Spleen (tissue), 11 donors: ENCODE results near the gene RPS3. TPM values are rescaled to one million over a fixed set of nuclear protein-coding genes. Genes with fewer than 3 reads are reported as not detected.
A peak's percentile ranks its signal among the peaks of the same experiment; 100 is the strongest.

Experiments used
- DNase-seq: peaks from one replicate; pipeline ENCODE4 v3.0.0-alpha.2; 2020
- H3K27ac ChIP-seq, 8 donors: fragments of 200-600 bp; sonication (generic) in 7 of 8; 1 replicate in 4 of 8; 2 replicates in 4 of 8; pipeline versions ENCODE4 v1.5.0 to v1.8.0; 2016 to 2021; ENCODE audit warnings: inconsistent platforms in 4 of 8, mild to moderate bottlenecking in 4 of 8, moderate library complexity in 1 of 8
- H3K27me3 ChIP-seq, 7 donors: fragments of 200-600 bp; sonication (generic) in 6 of 7; replicated peaks in 1 of 7; 1 replicate in 4 of 7; 2 replicates in 3 of 7; pipeline versions ENCODE4 v1.5.0 to v1.8.0; 2016 to 2021; ENCODE audit warnings: inconsistent platforms in 3 of 7, mild to moderate bottlenecking in 1 of 7
- H3K36me3 ChIP-seq, 6 donors: fragments of 200-600 bp; sonication (generic) in 5 of 6; 1 replicate in 4 of 6; 2 replicates in 2 of 6; pipeline versions ENCODE4 v1.5.0 to v1.8.0; 2016 to 2021; ENCODE audit warnings: inconsistent platforms in 2 of 6
- H3K4me1 ChIP-seq, 6 donors: fragments of 200-600 bp; sonication (generic) in 5 of 6; 1 replicate in 3 of 6; 2 replicates in 3 of 6; pipeline versions ENCODE4 v1.5.0 to v1.8.0; 2016 to 2021; ENCODE audit warnings: inconsistent platforms in 3 of 6
- H3K4me3 ChIP-seq, 8 donors: fragments of 200-600 bp; sonication (generic) in 7 of 8; 1 replicate in 4 of 8; 2 replicates in 4 of 8; pipeline versions ENCODE4 v1.5.0 to v1.8.0; 2016 to 2021; ENCODE audit warnings: inconsistent platforms in 4 of 8, mild to moderate bottlenecking in 4 of 8, moderate library complexity in 2 of 8
- H3K9me3 ChIP-seq, 8 donors: fragments of 200-600 bp; sonication (generic) in 7 of 8; 1 replicate in 4 of 8; 2 replicates in 4 of 8; pipeline versions ENCODE4 v1.5.0 to v1.8.0; 2016 to 2021; ENCODE audit warnings: inconsistent platforms in 4 of 8
- CTCF ChIP-seq, 11 experiments: fragments of 200-600 bp in 7 of 11; fragments of 450-650 bp in 4 of 11; sonication (generic) in 4 of 11; IDR thresholded peaks in 8 of 11; conservative IDR thresholded peaks in 3 of 11; 1 replicate in 7 of 11; 2 replicates in 4 of 11; pipeline versions ENCODE4 v1.4.0 to v1.8.0; 2016 to 2021; ENCODE audit warnings: antibody characterized with exemption in 11 of 11, inconsistent platforms in 4 of 11, mild to moderate bottlenecking in 1 of 11
- POLR2A ChIP-seq, 3 donors: fragments of 450-650 bp; IDR thresholded peaks; one replicate each; pipeline ENCODE4 v1.5.1; 2017; ENCODE audit warnings: antibody characterized with exemption in 3 of 3, mild to moderate bottlenecking in 1 of 3
- POLR2AphosphoS5 ChIP-seq, 3 donors: sonication (generic); formaldehyde crosslinking; IDR thresholded peaks; one replicate each; pipeline ENCODE4 v1.5.1; 2017; ENCODE audit warnings: antibody characterized with exemption in 3 of 3
- WGBS, 5 donors: extraction: QIAGEN DNeasy Blood & Tissue Kit in 3 of 5; methylation state at CpG; one replicate each; pipeline versions ENCODE4 v1.1.5 to v1.1.7; 2013 to 2018; 5-methylcytosine and 5-hydroxymethylcytosine counted together
- intact Hi-C: fragments of 100-400 bp; cut with DNase I; formaldehyde crosslinking; loops from one replicate; pipeline ENCODE4 v1.15.0; 2023; ENCODE audit warnings: low total_unique reads
- polyA plus RNA-seq, 3 donors: library from polyadenylated mRNA; stranded (reverse); fragments of 200-250 nt; gene quantifications; one replicate each; pipeline ENCODE4 v1.2.1, GENCODE V29; 2013
- small RNA-seq, 4 donors: library from RNA; depleted of rRNA; stranded (forward); fragments of <200 nt; gene quantifications; one replicate each; pipeline ENCODE3, GENCODE V24; 2016
- total RNA-seq, 7 donors: library from RNA; depleted of rRNA in 3 of 7; stranded (reverse); fragments of >200 nt in 3 of 7; fragmentation: NEBNext Ultra II Directional in 4 of 7; extraction: Animal tissue kit (Norgen Biotek cat#: 25700) in 4 of 7; gene quantifications; one replicate each; pipeline versions ENCODE4 v1.1.0 to v1.2.1, GENCODE V29; 2016 to 2021
- donor health status: healthy with polysubstance abuse.
- donor health status: DM: no; HTN: no; CAD: no; lungs with moderate emphysema.
- donor health status: DM: no; HTN: no; CAD: no.
- donor health status: Bipolar disorder and iron deficiency.
- donor health status: healthy.
- donor health status: DM: no; HTN: no; CAD: no.
- donor health status: DM: yes; HTN: yes; CAD: no.

Gene RPS3
- total and polyA plus RNA-seq, 10 donors, result 1,482 to 5,449 (median 2,352) TPM

DNA sequence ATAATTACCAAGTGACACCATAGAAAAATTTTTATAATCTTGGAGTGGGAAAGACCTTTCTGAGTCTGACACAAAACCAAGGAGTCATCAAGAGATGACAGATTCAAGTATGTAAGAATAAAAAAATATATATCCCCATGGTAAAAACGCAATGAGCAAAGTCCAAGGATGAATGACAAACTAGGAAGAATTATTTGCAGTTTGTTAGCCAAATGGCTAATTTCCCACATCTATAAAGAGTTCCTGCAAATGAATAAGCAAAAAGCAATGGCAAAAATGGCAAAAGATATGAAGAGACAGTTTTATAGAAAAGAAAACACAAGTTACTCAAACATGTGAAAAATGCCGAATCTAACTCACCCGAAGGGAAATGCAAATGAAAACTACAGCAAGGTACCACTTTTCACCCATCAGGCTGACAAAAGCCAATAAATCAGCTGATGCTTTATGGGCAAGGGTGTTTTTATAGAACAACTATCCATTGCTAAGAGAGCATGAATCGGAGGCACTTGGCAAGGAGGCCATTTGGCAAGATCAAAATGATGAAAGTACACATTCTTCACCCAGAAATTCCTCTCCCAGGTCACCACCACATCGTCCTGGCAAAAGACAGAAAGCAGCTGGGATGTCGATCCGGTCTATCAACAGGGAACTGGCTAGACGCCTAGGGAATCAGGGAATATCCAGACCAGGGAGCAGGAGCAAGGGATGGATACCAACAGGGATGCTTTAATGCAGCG, 54.8 kb downstream of the RPS3 start:
- intact Hi-C loops, result no loop called here
- H3K4me3 ChIP-seq, result no peak overlapping the region
- peaks cover 0 to 5% (median 0%) of the 10 kb centered on the region in 8 donors for H3K9me3 ChIP-seq
- TF ChIP-seq POLR2AphosphoS5 (IDR thresholded peaks at IDR 0.05) (peak in 1 of 3 donors; percentile 7), CTCF (IDR thresholded peaks at IDR 0.05 in 8 of 11, conservative IDR thresholded peaks at IDR 0.05 in 3 of 11) (no peak), POLR2A (IDR thresholded peaks at IDR 0.05) (no peak)
- WGBS, 5 donors, result 80 to 87% (median 85%) methylated on average over 9 of the region's 9 CpGs
- H3K36me3 ChIP-seq, result peaks cover 0 to 67% (median 2%) of the 10 kb centered on the region in 6 donors
- no peak overlapping the region for H3K27ac ChIP-seq
- H3K4me1 ChIP-seq, result peaks cover 0 to 15% (median 0%) of the 10 kb centered on the region in 6 donors
- no peaks in the 10 kb centered on the region for H3K27me3 ChIP-seq
- DNase-seq, result no peak

DNA sequence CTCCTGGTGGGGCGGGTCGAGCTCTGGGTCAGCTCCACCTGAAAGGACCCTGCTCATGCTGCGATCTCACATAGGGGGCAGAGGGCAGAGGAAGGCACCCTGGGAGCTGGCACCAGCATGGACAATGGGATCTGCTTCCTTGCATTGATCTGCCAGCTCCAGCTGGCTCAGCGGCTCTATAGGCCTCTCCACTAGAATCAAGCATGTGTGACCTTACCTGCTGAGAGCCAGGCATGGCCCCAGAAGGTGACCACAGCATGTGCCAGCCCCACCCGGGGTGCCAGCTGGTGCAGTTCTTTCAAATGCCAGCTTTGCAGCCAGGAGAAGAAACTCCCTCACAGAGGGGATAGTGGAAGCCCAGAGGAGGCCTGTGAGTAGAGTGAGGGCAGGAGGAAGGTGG, 55.7 kb downstream of the RPS3 start:
- peaks cover 0 to 5% (median 0%) of the 10 kb centered on the region in 8 donors for H3K9me3 ChIP-seq
- no peak overlapping the region for H3K27ac ChIP-seq
- TF ChIP-seq POLR2A (IDR thresholded peaks at IDR 0.05), result no peak
- no peak for TF ChIP-seq POLR2AphosphoS5 (IDR thresholded peaks at IDR 0.05)
- TF ChIP-seq CTCF (IDR thresholded peaks at IDR 0.05 in 8 of 11, conservative IDR thresholded peaks at IDR 0.05 in 3 of 11), result no peak
- peaks cover 0 to 15% (median 0%) of the 10 kb centered on the region in 6 donors for H3K4me1 ChIP-seq
- intact Hi-C loops, result no loop called here
- peaks cover 0 to 63% (median 2%) of the 10 kb centered on the region in 6 donors for H3K36me3 ChIP-seq
- no peak overlapping the region for H3K4me3 ChIP-seq
- no peaks in the 10 kb centered on the region for H3K27me3 ChIP-seq
- DNase-seq, result no peak
- WGBS, 5 donors, result 78 to 86% (median 85%) methylated on average over 3 to 5 of the region's 5 CpGs

Small RNAs within 50 kb of the gene (small RNA-seq; reads per million reads assigned to genes)
- 0 reads per million in 4 donors for gene SNORD15A
- 79.7 to 194 (median 117) reads per million in 4 donors for gene SNORD15B

Other genes starting within 250 kb of the RPS3 start
- gene SLCO2B1, start 248.4 kb upstream of the RPS3 start, total RNA-seq, result 100 to 1,000 TPM in 5 of 7 donors, 10 to 100 TPM in 2; 75.1 to 307 (median 181) TPM
- 10 to 100 TPM; 10.2 to 18.4 (median 14.4) TPM for gene SLCO2B1, start 248.4 kb upstream of the RPS3 start, polyA plus RNA-seq
- gene TPBGL, start 158.7 kb upstream of the RPS3 start, total RNA-seq, result under 1 TPM in 4 of 7 donors, not detected in 3; 0.16 to 0.59 (median 0.23) TPM
- under 1 TPM; 0.10 to 0.15 (median 0.11) TPM for gene TPBGL, start 158.7 kb upstream of the RPS3 start, polyA plus RNA-seq
- gene ARRB1, start 47.9 kb upstream of the RPS3 start, total RNA-seq, result 100 to 1,000 TPM in 3 of 7 donors, 10 to 100 TPM in 4; 77.7 to 139 (median 84.8) TPM
- gene ARRB1, start 47.9 kb upstream of the RPS3 start, polyA plus RNA-seq, result 10 to 100 TPM; 11.6 to 49.3 (median 13.1) TPM
- 1 to 10 TPM in 6 of 7 donors, under 1 TPM in 1; 0.19 to 3.5 (median 1.8) TPM for gene KLHL35, start 33.7 kb downstream of the RPS3 start, total RNA-seq
- 1 to 10 TPM; 2.0 to 3.8 (median 2.8) TPM for gene KLHL35, start 33.7 kb downstream of the RPS3 start, polyA plus RNA-seq
- 100 to 1,000 TPM in 6 of 7 donors, 10 to 100 TPM in 1; 97.0 to 273 (median 144) TPM for gene GDPD5, start 126.4 kb downstream of the RPS3 start, total RNA-seq
- gene GDPD5, start 126.4 kb downstream of the RPS3 start, polyA plus RNA-seq, result 100 to 1,000 TPM in 2 of 3 donors, 10 to 100 TPM in 1; 44.6 to 248 (median 147) TPM
- 100 to 1,000 TPM in 2 of 7 donors, 10 to 100 TPM in 5; 54.9 to 145 (median 87.5) TPM for gene SERPINH1, start 162.7 kb downstream of the RPS3 start, total RNA-seq
- gene SERPINH1, start 162.7 kb downstream of the RPS3 start, polyA plus RNA-seq, result 10 to 100 TPM; 19.0 to 39.1 (median 33.0) TPM